HG03175 (cell line): Measurements from ENCODE around the gene CXCL10.
"Not testable (repeated sequence)": the region's sequence is repeated elsewhere in the genome, so short reads cannot be mapped to it uniquely, and the experiment has no call there.

Source experiments
- ATAC-seq: cut with Tn5 transposase; IDR thresholded peaks from one replicate; pipeline ENCODE4 v1.9.1; 2021; ENCODE audit warnings: mild to moderate bottlenecking, moderate library complexity; ENCODE audit not compliant: unreplicated experiment

CXCL10 gene

DNA sequence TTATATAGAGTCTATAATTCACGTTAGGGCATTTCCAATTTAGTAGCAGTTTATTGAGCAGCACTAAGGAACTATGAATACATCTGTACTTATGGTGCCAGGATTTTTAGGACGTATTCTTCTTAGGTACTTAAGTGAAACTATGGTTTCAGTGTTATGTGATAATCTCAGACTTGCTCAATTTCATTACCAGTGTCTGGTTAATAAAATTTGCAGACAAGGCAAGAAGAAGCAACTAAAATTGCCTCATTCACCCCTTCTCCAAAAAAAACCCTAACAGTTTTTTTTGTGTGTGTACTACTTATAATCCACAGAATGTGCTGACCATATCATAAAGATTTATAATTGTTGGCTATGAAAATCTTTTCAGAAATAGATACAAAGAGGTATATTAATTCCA lies 6.0 kb upstream of the CXCL10 start:
- no peak for ATAC-seq

DNA sequence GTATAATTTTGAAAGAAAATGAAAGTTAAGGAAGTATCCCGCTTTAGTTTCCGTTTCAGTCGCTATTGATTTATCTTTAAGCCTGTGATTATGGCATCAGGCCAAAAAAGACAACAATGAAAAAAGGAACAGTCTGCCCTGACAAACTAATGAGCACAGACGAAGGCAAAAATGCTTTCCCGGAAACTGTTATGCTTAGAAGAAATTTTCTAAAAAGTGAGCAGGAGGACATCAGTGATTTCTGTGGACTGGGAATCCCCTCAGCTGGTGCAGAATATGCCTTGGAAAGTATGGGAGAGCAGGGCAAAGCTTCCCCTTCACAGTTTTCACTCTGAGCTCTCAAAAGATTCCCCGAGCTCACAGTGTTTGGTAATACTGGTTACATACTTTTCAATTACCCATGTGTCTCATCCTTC lies 5.1 kb upstream of the CXCL10 start:
- ATAC-seq, result no peak

DNA sequence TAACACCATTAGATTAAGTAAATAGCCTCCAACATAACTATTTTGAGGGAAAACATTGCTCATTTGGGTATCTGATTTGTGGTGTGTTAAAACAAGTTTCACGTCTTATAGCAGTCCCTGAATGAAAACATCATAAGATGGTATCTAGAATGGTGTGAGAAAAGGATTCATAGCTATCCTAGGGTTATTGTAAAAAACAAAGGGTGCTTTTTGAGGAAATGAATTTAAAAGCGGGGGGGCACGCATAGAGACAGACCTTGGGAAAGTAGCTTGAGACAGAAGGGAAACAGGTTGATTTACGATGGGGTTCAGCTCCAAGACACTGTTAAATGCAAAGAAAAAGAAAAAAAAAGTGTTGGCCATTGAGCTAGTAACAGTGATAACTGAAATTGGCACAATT lies 768 bp upstream of the CXCL10 start:
- ATAC-seq, result no peak

DNA sequence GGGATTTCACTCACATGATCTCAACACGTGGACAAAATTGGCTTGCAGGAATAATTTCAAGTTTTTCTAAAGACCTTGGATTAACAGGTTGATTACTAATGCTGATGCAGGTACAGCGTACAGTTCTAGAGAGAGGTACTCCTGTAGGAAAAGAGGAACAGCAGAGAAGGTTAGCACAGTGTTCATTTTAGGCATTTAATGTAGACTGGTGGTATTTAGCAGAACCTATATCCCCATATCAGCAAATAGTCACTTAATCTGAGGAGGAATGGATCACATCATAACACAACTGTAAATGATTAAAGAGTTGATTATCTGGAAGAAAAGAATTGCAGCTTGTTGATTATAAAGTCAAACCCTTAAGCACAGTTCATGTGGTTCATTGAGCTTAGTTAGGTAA lies 620 bp downstream of the CXCL10 start:
- no peak for ATAC-seq

- ATAC-seq, result no peak
Measured at GRCh38 chr4:76022031-76022430, 1.3 kb downstream of the CXCL10 start.

DNA sequence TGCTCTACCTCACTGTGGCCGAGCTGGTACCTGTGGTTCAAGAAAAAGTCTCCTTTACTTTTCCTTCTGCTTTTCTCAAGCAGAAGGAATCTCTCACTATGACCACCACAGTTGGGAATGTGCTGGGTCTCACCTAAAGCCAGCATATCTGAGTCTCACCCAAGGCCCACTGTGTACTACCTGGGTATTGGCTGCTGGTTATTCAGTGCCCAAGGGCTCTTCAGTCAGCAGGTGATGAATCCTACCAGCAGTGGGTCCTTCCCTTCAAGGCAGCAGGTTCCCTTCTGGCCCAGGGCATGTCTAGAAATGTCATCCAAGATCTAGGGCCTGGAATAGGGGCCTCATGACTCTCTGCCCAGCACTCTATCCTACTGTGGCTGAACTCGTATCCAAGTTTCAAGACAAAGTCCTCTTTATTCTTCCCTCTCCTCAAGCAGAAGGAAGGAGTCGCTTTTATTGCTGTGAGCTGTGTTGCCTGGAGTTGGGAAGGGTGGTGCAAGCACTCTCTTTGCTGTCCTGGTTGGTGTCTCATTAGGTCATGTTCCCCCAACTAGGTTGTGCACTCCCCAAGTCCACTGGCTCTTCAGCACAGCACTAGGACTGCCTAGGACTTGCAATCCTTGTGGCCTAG lies 6.1 kb downstream of the CXCL10 start:
- ATAC-seq, result no peak

GRCh38 chr4:76016393-76016792 lies 6.9 kb downstream of the CXCL10 start:
- peak; percentile 57 for ATAC-seq

DNA sequence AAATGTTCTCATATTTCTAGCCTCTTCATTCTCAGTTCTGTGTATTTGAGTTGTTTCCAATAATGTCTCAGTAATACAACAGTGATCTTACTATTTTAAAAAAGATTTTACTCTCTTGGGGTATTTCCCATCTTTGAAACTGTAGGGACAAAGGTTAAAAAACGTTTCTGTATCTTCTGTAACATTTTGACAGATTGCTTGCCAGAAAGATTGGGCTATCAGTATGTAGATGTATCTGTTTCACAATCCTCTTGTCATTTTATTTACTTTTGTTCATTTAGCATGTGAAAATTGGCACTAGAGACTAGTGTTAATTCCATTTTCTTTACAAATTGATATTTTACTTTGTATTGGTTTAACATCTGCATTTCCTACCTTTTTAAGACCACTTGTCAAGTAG lies 9.8 kb downstream of the CXCL10 start:
- ATAC-seq, result no peak

DNA sequence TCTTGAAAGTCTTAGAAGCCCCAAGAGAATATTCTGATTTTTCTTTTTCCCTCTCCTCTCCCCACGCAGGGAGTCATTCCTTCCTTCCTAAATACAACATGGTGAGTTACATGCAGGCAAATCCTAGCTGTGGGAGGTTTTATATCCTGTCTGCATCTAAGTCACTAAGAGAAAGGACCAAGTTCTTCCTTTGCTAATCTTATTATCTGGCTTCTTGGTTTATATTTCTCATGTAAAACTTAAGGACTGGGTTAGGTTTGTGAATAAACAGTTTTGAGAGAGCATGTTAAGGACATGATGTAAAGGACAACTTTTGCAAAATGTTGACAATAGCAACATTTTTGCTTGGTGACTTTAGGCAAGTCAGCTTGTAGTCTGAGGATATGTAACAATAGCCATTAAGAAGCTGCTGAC lies 10.9 kb downstream of the CXCL10 start:
- ATAC-seq, result peak; percentile 2

GRCh38 chr4:76011700-76012387 lies 11.5 kb downstream of the CXCL10 start:
- ATAC-seq, result peak; percentile 69

DNA sequence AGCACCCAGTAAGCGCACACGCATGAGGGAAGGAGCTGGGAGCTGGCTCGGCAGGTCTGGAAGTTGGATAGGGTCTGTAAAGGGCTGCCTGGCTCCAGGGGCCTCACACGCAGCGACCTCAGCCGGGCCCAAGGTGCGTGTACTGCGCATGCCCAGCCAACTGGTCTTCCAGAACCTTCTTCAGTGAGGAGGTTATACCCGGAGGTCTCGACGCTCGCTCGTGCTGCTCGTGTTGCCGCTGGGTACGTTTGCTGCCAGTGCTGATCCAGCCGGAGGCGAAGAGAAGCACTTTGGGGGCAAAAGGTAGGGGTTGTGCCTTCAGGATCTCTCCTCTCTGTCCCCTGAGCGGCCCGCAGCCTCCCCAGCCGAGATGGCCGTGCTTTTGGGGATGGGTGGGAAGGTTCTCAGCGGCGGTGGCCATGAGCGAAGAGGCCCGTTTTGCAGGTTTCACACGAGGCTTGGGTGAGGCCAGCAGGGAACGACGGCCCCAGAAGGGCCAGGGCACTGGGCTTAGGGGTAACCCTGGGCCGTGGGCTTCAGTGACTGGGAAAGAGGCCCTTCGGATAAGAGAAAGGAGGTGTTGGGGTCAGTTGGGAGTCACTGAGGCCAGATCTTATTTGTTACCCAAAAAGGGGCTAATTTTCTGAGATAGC lies 12.2 kb downstream of the CXCL10 start:
- no peak for ATAC-seq

DNA sequence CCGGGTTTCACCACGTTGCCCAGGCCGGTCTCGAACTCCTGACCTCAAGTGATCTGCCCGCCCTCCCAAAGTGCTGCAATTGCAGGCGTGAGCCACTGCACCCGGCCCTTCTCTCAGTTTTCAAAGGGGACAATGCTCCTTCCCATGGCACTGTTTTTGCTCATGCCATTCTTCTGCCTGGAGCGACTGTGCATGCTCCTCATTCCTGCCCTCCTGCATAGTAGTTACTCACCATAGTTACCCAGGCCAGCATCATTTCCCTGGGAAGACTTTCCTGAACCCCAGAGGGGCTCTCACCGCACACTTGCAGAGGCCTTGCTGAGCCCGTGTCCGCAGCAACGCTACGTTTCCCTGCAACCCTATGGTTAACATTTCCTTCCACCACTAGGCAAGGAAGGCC lies 12.7 kb downstream of the CXCL10 start:
- no peak for ATAC-seq

DNA sequence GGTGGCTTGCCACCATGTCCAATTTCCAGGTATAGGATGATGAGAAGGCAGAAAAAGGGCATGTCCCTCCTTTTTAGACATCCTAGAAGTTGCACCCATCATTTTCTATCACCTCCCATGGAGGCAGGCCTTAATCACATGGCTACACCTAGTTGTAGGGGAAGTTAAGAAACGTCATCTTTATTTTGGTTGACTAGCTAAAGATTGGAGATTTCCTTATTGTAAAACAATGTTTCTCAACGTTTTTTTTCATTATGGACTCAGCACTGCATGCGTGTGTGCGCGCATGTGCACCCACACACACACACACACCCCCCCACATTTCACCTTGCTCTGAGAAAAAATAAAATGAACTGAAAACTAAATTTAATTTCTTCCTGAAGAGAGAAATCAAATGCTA lies 14.0 kb downstream of the CXCL10 start:
- no peak for ATAC-seq

DNA sequence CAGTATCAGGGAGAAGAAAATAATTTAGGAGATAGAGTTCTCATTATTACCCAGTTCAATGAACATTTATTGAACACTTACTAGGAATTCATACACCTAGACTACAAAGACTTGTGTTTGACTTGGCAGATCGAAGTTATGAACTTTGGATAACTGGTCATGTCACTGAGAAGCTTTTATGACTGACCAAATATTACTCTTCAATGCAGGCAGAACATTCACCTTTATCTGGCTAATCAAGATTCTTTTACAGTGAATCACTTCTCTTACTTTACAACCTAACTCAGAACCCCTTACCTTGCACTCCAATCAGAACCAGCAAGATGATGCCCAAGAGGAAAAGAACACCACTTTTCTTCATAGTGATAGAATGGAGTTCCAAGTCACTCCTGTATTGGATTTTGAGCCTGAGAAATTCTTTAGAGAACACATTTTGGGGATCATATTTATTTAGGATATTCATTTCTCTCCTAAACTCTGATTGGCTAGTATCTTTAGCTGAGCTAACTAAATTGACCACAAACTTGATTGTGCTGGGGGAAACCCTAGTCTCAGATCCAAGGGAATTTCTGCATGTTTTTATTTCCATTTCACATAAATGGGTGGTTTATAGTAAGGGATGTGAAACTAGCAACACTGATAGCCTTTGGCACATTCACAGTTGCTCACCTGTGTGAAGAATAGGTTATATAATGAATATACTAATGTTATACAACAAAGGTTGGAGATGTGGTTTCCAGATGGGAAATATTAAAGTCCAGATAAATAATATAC lies 16.0 kb downstream of the CXCL10 start, which contains the start of gene CXCL9:
Gene CXCL9, minus strand, starts transcription at position 421 of the 774 bp plus-strand sequence. Its CDS starts 60 bp downstream, at position 361.
- no peak for ATAC-seq

DNA sequence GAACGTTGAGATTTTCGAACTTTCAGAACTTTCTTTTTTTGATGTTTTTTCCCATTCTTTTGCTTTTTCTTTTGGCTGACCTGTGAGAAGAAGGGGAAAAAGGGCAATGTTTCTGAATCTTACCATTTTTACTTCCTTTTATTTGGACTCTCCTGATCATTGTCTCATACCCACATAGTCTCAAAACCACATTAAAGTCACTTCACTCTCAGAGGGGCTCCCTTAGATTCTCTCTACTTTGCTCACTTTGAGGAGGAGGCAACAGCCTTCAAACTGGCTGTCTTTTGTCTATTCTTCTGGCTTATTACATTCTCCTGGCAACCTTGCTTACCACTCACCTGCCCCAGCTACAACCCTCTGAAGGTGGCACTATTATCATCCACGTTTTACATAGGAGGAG lies 19.7 kb downstream of the CXCL10 start:
- no peak for ATAC-seq

- ATAC-seq, result no peak
Measured at GRCh38 chr4:76003035-76003434, 20.3 kb downstream of the CXCL10 start.

DNA sequence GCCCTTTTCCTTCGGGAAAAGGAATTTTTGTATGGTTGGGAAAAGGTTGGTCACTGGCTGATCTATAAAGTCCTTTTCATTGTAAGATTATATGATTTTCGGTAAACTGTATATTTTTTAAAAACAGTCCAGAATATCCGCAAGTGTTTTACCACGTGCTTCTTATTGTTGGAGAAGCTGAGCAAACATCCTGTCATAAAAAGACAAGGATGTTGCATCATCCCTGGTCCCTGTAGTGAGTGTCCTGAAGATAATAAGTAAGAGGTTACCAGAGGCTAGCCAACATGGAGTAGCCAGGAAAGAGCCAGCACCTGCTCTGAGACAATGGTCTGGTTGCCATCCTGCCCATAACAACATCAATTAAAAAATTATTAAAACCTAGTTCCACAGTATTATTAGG lies 21.1 kb downstream of the CXCL10 start:
- ATAC-seq, result no peak

- no peak for ATAC-seq
Measured at GRCh38 chr4:76001700-76002099, 21.6 kb downstream of the CXCL10 start.

- ATAC-seq, result no peak
Measured at GRCh38 chr4:76000279-76000678, 23.0 kb downstream of the CXCL10 start.

GRCh38 chr4:75998525-75999147 lies 24.7 kb downstream of the CXCL10 start:
- not testable (repeated sequence) for ATAC-seq

DNA sequence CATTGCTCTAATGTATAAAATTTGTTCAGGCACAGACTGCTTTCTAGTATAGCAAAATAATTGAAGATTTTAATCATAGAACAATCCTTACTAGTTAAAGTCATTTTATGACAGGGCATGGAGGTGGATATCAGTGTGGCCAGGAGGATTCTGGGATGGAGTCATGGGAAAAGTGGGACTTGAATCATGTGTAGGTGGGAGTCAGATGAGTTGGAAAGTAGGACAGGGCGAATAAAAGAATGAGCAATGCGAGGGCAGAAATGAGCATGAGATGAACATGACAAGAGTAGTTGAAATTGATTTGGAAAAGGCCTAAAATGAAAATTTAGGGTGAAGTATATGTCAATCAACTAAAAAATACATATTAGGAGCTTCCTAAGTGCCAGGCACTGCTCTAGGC lies 25.4 kb downstream of the CXCL10 start:
- no peak for ATAC-seq
